ENCODE data around the gene URB1. TPM values are rescaled to one million over a fixed set of nuclear protein-coding genes. Genes with fewer than 3 reads are reported as not detected.

URB1 gene
- polyA plus RNA-seq, 1 donor (not counting 4 experiments of a cell fraction or from before 2014, with no cell fraction given): 9.0 TPM

- H3K27ac ChIP-seq (ENCODE audit: control insufficient read depth, insufficient read depth, low read length): no peak overlapping the region
- peaks cover 54 to 80% of the 10 kb centered on the region in 2 experiments for H3K36me3 ChIP-seq (ENCODE audit: control insufficient read depth in 2 of 2, extremely low read depth in 1 of 2, insufficient read depth in 2 of 2, low read length in 2 of 2)
- H3K79me2 ChIP-seq (ENCODE audit: control insufficient read depth, insufficient read depth, low read length): no peaks in the 10 kb centered on the region
- peaks cover 4% of the 10 kb centered on the region for H4K20me1 ChIP-seq (ENCODE audit: control insufficient read depth, extremely low read depth, insufficient read depth, low read length)
- TF ChIP-seq EZH2 (IDR thresholded peaks at IDR 0.05; ENCODE audit: low read length) (no peak), CTCF (optimal IDR thresholded peaks at IDR 0.05 in 1 of 3, IDR thresholded peaks at IDR 0.05 in 1 of 3, conservative IDR thresholded peaks at IDR 0.05 in 1 of 3; ENCODE audit: extremely low read depth in 1 of 3, insufficient read depth in 2 of 3, low read length in 3 of 3) (no peak)
- no peak overlapping the region for H2AFZ ChIP-seq (ENCODE audit: control insufficient read depth, low read length)
- H3K9me1 ChIP-seq (ENCODE audit: control insufficient read depth, extremely low read depth, insufficient read depth, low read length): no peaks in the 10 kb centered on the region
- no peak overlapping the region for H3K4me3 ChIP-seq (ENCODE audit: control insufficient read depth in 2 of 3, extremely low read depth in 1 of 3, insufficient read depth in 2 of 3, low read depth in 1 of 3, low read length in 3 of 3)
- no peaks in the 10 kb centered on the region for H3K9me3 ChIP-seq (ENCODE audit: control insufficient read depth, low read depth, low read length)
- no peak overlapping the region for H3K4me2 ChIP-seq (ENCODE audit: control insufficient read depth, extremely low read depth, insufficient read depth, low read depth, low read length)
- DNase-seq (ENCODE audit: low read depth, low spot score) (no peak), FAIRE-seq (no peak)
- dilution Hi-C loops (cut with MboI; ENCODE audit: extremely low pct_ligation_motif_present, low sequenced_read_pairs): no loop called here
- no peaks in the 10 kb centered on the region for H3K27me3 ChIP-seq (ENCODE audit: control insufficient read depth, extremely low read depth, insufficient read depth, low read length)
- no peaks in the 10 kb centered on the region for H3K4me1 ChIP-seq (ENCODE audit: control insufficient read depth, extremely low read depth, insufficient read depth, low read length)
- no peak overlapping the region for H3K9ac ChIP-seq (ENCODE audit: control insufficient read depth, extremely low read depth, insufficient read depth, low read length)
These were observed 58.7 kb downstream of the URB1 start for GRCh38 chr21:32333953-32334673.

- Histone ChIP-seq H3K27ac (ENCODE audit: control insufficient read depth, insufficient read depth, low read length) (no peak overlapping the region), H3K9ac (ENCODE audit: control insufficient read depth, extremely low read depth, insufficient read depth, low read length) (no peak overlapping the region), H3K27me3 (ENCODE audit: control insufficient read depth, extremely low read depth, insufficient read depth, low read length) (no peaks in the 10 kb centered on the region), H3K4me3 (ENCODE audit: control insufficient read depth in 2 of 3, extremely low read depth in 1 of 3, insufficient read depth in 2 of 3, low read depth in 1 of 3, low read length in 3 of 3) (no peak overlapping the region), H3K36me3 (ENCODE audit: control insufficient read depth in 2 of 2, extremely low read depth in 1 of 2, insufficient read depth in 2 of 2, low read length in 2 of 2) (peaks cover 43 to 69% of the 10 kb centered on the region in 2 experiments), H3K4me2 (ENCODE audit: control insufficient read depth, extremely low read depth, insufficient read depth, low read depth, low read length) (no peak overlapping the region), H3K9me3 (ENCODE audit: control insufficient read depth, low read depth, low read length) (no peaks in the 10 kb centered on the region), H3K9me1 (ENCODE audit: control insufficient read depth, extremely low read depth, insufficient read depth, low read length) (no peaks in the 10 kb centered on the region), H3K79me2 (ENCODE audit: control insufficient read depth, insufficient read depth, low read length) (no peaks in the 10 kb centered on the region), H3K4me1 (ENCODE audit: control insufficient read depth, extremely low read depth, insufficient read depth, low read length) (no peaks in the 10 kb centered on the region), H4K20me1 (ENCODE audit: control insufficient read depth, extremely low read depth, insufficient read depth, low read length) (no peaks in the 10 kb centered on the region), H2AFZ (ENCODE audit: control insufficient read depth, low read length) (no peak overlapping the region)
- TF ChIP-seq EZH2 (IDR thresholded peaks at IDR 0.05; ENCODE audit: low read length) (no peak), CTCF (optimal IDR thresholded peaks at IDR 0.05 in 1 of 3, IDR thresholded peaks at IDR 0.05 in 1 of 3, conservative IDR thresholded peaks at IDR 0.05 in 1 of 3; ENCODE audit: extremely low read depth in 1 of 3, insufficient read depth in 2 of 3, low read length in 3 of 3) (no peak)
- FAIRE-seq: peak; percentile 20
- dilution Hi-C loops (cut with MboI; ENCODE audit: extremely low pct_ligation_motif_present, low sequenced_read_pairs): no loop called here
- DNase-seq (ENCODE audit: low read depth, low spot score): no peak
These were observed 60.3 kb downstream of the URB1 start for GRCh38 chr21:32332463-32332951.

Measured in keratinocyte (primary cell).